HL-60/S4 treated with phorbol 12-myristate 13-acetate at 8.2 ng/mL for 4 days and 3 days (cell line): ENCODE data around the gene TESPA1.
"Not testable (repeated sequence)": the region's sequence is repeated elsewhere in the genome, so short reads cannot be mapped to it uniquely, and the experiment has no call there.

Experiments
- in situ Hi-C: fragments of 300-500 bp; cut with MboI; formaldehyde crosslinking; loops from 2 replicates; pipeline ENCODE4 v1.15.0; 2022; ENCODE audit warnings: low sequenced_read_pairs

The TESPA1 gene

DNA sequence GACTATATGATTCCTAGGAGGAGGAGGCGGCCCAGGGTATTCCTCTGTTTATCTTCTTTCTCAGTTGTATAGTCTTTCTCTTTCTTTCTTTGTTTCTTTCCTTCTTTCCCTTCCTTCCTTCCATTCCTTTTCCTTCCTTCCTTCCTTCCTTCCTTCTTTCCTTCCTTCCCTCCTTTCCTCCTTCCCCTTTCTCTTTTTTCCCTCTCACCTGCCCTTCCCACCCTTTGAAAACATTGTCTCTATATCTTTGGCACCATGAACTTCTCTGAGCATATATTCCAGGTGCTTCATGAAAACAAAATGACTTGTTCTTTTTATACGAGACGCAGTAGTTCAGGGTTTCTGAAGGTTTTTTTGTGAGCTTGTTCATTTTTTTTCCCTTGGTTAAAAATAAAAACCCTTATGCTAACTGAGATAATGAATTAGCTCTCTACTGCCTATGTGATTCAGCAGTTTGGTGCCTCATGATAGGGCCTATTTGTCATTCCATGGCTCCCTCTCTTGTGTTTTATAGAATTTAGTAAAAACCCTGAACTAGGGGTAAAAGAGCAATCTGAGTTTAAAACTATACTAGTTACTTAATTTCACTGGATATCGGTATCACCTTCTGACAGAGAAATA is 3.2 kb upstream of the TESPA1 start:
- in situ Hi-C loops = no loop called here

DNA sequence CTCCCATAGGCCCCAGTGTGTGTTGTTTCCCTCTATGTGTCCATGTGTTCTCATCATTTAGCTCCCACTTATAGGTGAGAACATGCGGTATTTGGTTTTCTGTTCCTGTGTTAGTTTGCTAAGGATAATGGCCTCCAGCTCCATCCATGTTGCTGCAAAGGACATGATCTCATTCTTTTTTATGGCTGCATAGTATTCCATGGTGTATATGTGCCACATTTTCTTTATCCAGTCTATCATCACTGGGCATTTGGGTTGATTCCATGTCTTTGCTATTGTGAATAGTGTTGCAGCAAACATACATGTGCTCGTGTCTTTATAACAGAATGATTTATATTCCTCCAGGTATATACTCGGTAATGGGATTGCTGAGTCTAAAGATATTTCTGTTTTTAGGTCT is 2.2 kb upstream of the TESPA1 start:
- in situ Hi-C loops = not testable (repeated sequence)

DNA sequence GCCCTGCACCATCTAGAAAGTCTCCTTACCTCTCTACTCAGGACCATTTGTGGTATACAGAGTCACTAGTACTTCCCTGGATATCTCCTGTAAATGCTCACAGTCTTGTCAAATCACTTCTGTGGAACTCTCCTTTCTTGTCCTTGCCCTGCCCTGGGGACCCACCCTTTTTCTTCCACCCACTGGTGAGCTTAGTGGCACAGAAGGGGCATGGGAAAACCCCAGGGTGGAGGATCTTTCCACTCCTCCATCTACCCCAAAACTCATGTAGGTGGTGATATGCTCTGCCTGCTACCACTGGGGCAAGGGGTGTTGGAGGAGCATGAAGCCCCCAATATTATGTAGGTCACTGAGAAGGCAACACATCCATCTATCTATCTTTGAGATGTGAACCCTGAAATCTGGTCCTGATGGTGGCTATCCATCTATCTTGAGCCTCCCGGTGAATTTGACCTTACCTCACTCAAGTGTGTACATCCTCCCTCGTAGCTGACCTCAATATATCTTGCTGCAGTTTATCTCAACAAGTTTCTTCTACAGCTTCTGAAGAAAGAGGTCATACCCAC is 943 bp downstream of the TESPA1 start:
- in situ Hi-C loops = no loop called here

DNA sequence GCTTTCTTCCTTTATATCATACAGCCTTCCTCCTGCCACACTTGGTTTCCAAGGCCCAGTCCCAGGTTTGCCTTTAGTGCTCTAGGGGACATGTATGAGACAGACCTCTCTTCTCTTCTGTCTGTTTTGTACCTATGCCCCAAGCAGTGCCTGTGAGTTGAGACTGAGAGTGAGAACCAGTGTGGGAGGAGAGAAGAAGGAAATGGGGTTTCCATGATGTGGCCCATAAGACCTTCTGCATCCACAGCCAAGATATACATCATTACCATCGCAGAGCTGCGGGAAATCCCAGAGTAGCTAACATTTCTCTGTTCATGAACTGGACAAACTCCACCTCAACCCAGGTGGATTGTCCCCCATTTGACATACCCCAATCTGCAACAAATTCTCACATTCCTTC is 2.8 kb downstream of the TESPA1 start:
- in situ Hi-C loops = no loop called here

DNA sequence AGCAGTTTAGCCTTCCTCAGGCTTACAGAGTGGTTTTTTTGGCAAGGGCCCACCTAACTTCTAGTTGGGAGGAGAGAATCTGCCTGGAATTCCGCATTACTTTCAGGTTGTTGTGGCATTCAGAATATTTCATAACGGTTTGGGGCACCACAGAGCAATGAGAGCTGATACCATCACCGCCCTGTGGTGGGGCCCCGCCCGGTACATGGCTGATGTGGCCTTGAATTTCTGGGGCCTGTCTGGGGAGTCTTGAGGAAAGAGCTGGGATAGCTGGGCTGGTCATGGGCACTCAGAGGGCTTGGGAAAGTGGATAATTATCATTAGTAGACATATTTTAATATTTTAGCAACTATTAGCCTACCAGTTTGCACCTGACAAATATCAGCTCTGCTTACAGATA is 4.2 kb downstream of the TESPA1 start:
- in situ Hi-C loops = no loop called here

DNA sequence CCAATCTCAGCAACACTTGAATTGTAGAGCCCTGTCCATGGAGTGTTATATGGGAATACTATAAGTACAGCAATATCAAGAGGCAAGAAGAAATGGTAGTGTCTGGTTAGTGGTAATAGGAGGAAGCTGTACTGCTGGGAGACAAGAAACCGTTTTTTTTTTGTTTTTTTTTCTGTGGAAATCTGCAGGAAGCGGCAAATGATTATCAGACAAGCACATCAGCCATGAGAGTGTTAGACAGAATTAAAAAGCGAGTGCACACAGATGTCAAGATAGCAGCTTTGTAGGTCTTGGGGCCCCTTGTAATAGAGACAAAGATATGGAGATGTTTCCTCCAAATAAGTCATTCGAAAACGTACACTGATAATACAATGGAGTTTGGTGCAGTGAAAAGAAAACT is 6.7 kb downstream of the TESPA1 start:
- in situ Hi-C loops = no loop called here

DNA sequence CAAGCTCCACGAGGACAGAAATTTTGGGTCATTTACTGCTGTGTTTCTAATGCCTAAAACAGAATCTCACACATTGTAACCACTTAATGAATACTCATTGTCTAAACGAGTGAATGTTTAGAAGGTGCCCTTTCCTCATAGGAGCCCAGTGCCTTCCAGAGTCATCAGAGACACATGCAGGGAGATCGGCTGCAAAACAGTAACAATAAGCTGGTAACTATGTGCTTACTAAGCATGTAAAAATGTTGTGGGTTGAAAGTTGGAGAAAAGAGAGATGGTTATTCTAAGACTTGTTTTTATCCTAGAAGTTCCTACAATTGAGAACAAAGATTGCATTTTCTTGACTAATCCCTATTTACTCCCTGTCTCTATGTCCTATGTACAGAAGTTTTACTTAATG is 7.4 kb downstream of the TESPA1 start:
- in situ Hi-C loops = no loop called here

DNA sequence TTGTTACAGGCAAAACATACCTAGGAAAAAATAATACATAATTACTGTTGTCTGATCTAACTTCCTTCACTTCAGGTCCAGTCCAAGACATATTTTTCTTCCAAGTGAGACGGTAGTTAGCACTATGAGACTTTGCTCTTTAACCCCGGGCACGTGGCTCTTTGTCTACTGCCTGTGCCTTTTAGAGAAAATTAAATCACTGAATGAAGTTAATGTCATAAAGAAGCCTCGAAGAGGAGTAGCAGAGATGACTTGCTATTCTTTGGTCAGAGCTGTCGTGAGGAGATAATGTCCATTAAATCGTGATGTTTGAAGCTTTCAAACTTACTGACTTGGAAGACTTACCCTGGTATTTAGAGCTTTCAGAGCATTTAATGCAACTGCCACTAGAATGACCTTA is 8.7 kb downstream of the TESPA1 start:
- in situ Hi-C loops = no loop called here

DNA sequence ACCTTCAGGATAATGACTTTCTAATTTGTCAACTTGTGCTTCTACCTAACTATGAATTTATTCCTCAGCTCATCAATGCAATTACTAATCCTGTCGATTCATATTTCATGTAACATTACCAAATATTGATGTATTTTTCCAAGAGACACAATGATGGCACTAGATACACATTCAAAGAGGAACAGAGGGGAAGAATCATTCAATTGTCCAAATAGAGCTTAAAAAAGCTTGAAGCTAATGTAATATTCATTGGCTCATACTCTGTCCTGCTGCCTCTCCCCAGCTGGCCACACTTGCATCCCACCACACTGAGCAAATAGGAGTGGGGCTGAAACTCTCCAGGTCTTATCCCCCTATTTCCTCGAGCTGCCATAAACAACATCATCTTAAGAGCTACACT is 9.3 kb downstream of the TESPA1 start:
- in situ Hi-C loops = no loop called here

DNA sequence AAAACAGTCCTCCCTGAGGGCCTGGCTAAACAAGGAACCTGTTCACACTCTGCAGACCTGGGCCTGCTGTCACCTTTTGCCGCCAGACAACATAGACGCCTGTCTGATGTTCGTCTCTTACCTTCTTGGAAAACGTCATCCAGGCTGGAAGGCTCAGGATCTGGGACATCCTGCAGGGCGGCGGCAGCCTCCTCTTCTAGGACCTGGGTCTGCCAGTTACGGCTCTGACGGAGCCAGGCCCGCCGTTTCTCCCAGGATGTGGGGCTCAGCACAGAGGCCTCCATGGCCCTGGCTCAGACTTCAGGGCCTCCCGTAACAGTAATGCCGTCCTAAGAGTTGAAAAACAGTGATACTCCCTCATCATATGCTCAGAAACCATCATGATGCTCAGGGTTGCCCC is 10.3 kb downstream of the TESPA1 start:
- in situ Hi-C loops = loop anchor here (25.0 kb wide), 1 partner anchor 237 kb away; no protein-coding TSS in a partner anchor

DNA sequence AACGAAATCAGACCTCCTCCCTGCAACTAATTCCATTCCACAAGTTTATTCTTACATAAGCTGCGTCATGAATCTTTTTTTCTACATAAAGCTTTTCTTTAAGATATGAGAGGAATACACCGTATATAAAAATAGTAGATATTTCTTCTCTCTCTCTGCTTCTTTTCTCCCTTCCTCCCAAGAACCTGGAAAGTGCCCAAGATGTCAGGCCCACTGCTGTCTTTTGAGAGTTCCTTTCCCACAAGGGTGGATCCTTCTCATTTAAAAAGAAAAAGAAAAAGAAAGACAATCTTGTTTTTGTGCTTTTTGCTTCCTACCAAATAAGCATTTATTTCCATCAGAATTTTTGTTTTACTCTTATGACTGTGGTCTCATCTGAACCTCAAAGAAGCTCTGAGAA is 11.0 kb downstream of the TESPA1 start:
- in situ Hi-C loops = loop anchor here (25.0 kb wide), 1 partner anchor 236 kb away; no protein-coding TSS in a partner anchor

DNA sequence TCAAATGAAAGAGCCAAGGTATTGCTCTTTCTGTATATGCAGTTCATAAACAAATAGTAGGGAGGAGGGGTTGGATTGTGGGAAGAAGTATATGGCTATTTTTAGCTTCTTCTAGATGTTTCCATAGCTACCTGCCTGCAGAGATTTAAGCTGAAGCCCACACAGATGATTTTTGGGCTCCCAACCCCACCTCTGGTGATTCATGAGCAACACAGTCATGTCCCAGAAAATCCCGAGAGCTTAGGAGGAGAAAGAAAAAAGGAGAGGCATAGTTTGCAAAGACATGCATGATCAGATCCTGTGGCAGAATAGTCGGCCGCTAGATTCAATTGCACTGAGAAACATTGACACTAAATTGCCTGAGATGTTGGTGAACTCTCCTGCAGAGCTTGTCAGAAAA is 13.8 kb downstream of the TESPA1 start:
- in situ Hi-C loops = loop anchor here (25.0 kb wide), 1 partner anchor 233 kb away; no protein-coding TSS in a partner anchor

DNA sequence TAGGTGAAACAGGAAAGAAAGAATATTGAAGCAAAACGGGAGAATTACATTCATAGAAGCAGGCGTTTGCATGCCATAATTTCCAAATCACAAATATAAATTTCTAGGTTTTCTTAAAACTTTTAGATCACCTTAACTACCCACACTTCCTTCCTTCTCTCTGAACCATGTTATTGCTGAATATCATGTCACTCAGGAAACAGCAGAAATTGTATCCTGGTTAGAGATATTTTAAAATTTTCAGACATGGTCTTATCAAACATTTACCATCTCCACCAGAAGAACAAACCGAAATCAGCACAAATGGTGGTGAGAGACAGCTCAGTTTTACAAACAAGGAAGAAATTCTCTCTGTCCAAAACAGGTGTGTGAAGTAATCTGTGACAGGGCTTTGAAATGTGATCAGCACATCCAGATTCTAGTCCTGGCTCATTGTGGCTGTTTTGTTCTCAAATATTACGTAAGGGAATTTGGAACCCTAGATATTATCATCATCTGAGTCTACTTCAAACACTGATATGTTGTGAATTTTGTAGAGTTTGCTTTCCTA is 16.3 kb downstream of the TESPA1 start:
- in situ Hi-C loops = loop anchor here (25.0 kb wide), 1 partner anchor 231 kb away; no protein-coding TSS in a partner anchor

DNA sequence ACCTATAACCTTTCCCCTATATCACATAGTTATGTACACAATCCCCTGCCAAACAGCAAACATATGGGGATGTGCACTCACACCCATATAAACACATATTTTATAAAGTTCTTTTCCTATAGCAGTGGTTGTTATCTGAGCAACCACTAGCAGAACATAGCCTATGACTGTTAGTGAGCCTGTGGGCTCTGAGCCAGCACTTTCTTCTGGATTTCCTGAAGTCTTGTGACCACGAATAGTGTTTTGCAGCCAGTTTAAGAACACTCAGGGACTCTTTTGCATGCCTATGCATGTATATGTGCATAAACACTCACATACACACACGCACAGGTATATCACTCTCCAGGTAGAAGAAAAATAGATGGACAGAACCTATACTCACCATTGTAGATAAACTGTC is 17.1 kb downstream of the TESPA1 start:
- in situ Hi-C loops = loop anchor here (25.0 kb wide), 1 partner anchor 230 kb away; no protein-coding TSS in a partner anchor

DNA sequence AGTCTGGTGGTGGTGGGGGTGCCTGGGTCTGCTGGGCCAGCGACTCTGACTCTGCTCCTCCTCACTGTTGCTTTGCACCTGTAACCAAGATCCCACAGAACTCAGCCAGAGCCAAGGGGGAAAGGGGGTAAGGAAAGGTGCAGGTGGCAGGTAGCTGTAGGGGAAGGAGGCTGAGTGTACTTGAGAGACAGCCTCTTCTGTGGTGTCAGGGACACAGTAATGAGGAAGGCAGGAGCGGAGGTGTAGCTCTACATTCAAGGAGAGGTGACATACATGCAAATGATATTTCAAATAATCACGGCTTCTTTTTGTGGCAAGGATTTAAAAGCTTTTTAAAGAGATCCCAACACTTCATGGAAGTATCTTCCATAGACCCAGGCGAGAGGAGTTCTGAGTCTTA is 23.4 kb downstream of the TESPA1 start:
- in situ Hi-C loops = loop anchor here (25.0 kb wide), 1 partner anchor 224 kb away; no protein-coding TSS in a partner anchor

DNA sequence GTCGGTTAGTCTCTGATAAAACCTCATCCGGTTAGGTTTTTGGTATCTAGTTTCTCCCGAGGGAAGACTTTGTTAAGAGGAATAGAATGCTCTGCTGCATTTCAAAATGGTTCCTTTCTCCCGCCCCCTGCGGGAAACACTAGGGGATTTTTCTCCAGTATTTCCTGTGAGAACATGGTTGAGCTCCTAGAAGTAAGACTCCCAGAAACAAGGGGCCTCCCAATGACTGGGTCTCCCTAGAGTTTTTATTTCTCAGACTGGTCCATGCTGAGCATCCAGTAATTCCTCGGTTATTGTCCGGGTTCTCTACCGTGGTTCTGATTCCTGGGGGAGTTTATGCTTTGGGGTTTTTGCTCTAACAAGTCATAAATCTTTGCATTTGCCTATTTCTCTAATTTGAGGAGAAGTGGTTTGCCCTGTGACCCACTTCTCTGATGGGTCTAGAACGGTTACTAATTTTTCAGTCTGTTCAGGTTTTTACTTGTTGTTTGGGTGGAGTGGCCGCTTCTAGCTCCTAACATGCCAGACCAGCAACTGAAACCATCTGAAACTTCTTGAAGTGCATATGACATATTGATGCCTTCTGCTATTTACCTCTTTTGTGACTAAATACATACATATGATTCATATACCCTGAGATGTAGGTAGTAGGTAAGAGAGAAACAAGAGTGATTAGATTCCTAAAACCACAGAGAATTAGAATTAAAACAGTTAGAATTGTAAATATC is 25.1 kb downstream of the TESPA1 start:
- in situ Hi-C loops = loop anchor here (10.0 to 25.0 kb wide), 2 partner anchors 105 to 222 kb away; partner anchors contain the start of gene MUCL1

DNA sequence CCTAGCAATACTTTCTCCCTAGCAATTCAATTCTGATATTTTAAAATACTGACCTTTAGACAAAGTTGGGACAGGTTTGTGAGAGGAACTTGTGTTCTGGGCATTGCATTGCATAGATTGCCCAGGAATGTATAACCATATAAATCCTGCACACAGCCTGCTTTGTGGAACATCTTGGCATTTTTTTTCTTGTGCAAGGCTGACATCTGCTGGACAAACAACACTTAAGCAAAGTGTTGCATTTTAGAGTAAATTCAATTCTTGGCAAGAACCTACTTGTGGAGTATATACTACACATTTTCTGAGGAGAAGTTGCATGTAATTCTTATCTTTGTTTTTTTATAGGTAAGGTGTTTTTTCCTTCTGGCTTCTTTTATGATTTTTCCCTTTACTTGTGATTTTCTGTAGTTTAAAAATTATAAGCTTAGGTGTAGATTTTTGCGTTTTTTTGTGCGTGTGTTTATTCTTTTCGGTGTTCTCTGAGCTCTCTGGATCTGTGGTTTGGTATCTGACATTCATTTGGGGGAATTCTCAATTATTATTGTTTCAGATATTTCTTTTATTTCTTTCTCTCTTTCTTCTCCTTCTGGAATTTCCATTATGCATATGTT is 26.4 kb downstream of the TESPA1 start:
- in situ Hi-C loops = loop anchor here (10.0 to 25.0 kb wide), 2 partner anchors 103 to 221 kb away; partner anchors contain the start of gene MUCL1

DNA sequence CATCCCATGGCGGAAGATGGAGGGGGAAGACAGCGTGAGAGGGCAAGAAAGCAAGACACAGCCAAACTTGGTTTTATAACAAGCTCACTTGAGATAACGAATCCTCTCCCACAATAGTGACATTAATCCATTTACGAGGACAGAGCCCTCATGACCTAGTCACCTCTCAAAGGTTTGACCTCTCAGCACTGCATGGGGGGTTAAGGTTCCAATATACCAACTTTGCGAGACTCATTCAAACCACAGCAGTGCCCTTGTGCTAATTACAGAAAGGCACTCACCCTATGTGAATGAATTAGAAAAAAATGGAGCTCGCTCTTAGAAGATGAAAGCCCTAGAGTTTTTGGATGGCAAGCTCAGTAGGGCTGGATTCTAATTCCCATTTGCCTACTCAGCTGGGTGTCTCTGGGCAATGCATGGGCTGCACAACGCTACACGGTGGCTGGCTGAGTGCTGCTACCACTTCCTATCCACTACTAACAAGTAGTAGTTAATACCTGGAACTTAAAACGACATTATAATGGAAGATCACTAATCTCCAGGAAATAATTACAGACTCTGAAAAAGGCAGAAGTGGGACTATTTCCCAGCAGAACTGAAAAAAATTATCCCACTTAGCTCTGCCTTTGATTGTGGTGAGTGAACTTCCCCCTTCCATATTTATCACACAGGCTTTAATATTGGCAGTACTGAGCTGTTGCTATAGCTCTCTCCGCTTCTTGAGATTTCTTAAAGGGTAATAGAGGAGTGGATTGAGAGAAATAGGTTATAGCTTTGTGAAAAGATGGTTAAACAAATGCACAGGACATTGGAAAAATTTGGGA is 27.5 kb downstream of the TESPA1 start:
- in situ Hi-C loops = loop anchor here (10.0 to 25.0 kb wide), 2 partner anchors 102 to 220 kb away; partner anchors contain the start of gene MUCL1

DNA sequence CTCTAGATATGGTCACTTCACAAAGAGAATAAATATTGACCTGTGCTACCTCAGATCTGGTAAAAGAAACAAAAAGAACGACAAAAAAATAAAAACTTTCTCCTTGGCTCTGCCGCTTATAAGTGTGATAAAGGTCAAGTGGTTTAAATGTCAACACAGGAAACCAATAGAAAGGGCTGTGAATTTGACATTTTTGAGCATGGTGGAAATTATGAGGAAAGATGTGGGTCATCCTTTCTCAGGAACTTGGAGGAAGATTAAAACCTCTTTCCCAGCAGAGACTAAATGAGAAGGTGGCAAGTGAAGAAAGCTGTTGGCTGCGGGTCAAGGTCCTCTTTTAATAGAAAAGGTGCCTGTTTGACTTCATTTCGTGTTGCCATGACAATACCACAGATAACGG is 28.2 kb downstream of the TESPA1 start:
- in situ Hi-C loops = loop anchor here (10.0 to 25.0 kb wide), 2 partner anchors 102 to 219 kb away; partner anchors contain the start of gene MUCL1

DNA sequence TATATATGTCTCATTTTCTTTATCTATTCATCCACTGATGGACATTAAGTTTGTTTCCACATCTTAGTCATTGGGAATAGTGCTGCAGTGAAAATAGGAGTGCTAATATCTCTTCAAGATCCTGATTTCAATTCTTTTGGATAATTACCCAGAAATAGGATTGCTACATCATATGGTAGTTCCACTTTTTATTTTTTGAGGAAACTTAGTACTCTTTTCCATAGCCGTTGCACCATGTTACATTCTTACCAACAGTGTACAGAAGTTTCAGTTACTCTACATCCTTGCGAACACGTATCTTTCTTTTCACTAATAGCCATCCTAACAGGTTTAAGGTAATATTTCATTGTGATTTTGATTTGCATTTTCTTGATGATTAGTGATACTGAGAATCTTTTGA is 29.8 kb downstream of the TESPA1 start:
- in situ Hi-C loops = loop anchor here (10.0 to 25.0 kb wide), 2 partner anchors 100 to 218 kb away; partner anchors contain the start of gene MUCL1
